Heart left ventricle (tissue), 16 donors: ENCODE data around the gene KDM2A. TPM values are rescaled to one million over a fixed set of nuclear protein-coding genes. Genes with fewer than 3 reads are reported as not detected.
A peak's percentile ranks its signal among the peaks of the same experiment; 100 is the strongest.

Source experiments
- ATAC-seq, 4 donors: fragments of 200-7000 bp; cut with Tn5 transposase; one replicate each; pipeline ENCODE4 v1.9.1; 2020 to 2022; ENCODE audit warnings: moderate library complexity in 4 of 4, mild to moderate bottlenecking in 3 of 4, moderate number of reproducible peaks in 1 of 4
- DNase-seq, 5 donors: peaks; one replicate each; pipeline ENCODE4 v3.0.0-alpha.2; 2020
- H3K27ac ChIP-seq, 12 donors: fragments of 200-600 bp; sonication (generic) in 4 of 12; one replicate each; pipeline versions ENCODE4 v1.5.0 to v1.8.0; 2016 to 2022; ENCODE audit warnings: mild to moderate bottlenecking in 2 of 12
- H3K27me3 ChIP-seq, 9 donors: fragments of 200-600 bp; sonication (generic) in 2 of 9; one replicate each; pipeline versions ENCODE4 v1.5.1 to v1.8.0; 2016 to 2022; ENCODE audit warnings: mild to moderate bottlenecking in 3 of 9
- H3K36me3 ChIP-seq, 9 donors: fragments of 200-600 bp; sonication (generic) in 2 of 9; one replicate each; pipeline versions ENCODE4 v1.5.0 to v1.8.0; 2018 to 2022; ENCODE audit warnings: mild to moderate bottlenecking in 2 of 9
- H3K4me1 ChIP-seq, 12 donors: fragments of 200-600 bp; sonication (generic) in 4 of 12; one replicate each; pipeline versions ENCODE4 v1.5.0 to v1.8.0; 2016 to 2022; ENCODE audit warnings: mild to moderate bottlenecking in 3 of 12
- H3K4me3 ChIP-seq, 12 donors: fragments of 200-600 bp; sonication (generic) in 4 of 12; one replicate each; pipeline versions ENCODE4 v1.5.0 to v1.8.0; 2017 to 2022; ENCODE audit warnings: mild to moderate bottlenecking in 9 of 12, moderate library complexity in 4 of 12
- H3K9me3 ChIP-seq, 12 donors: fragments of 200-600 bp; sonication (generic) in 4 of 12; one replicate each; pipeline versions ENCODE4 v1.5.0 to v1.8.0; 2016 to 2022; ENCODE audit warnings: mild to moderate bottlenecking in 1 of 12
- POLR2A ChIP-seq, 2 donors: fragments of 450-650 bp; IDR thresholded peaks; one replicate each; pipeline ENCODE4 v1.6.1; 2017; ENCODE audit warnings: antibody characterized with exemption in 2 of 2, mild to moderate bottlenecking in 2 of 2, moderate library complexity in 2 of 2
- WGBS, 4 donors: extraction: QIAGEN DNeasy Blood & Tissue Kit in 2 of 4; methylation state at CpG; one replicate each; pipeline versions ENCODE4 v1.1.5 to v1.1.7; 2013 to 2018; 5-methylcytosine and 5-hydroxymethylcytosine counted together
- intact Hi-C, 10 donors: fragments of 100-400 bp; cut with DNase I; formaldehyde crosslinking; loops; one replicate each; pipeline versions ENCODE4 v1.11.1 to v1.14.2; 2022
- polyA plus RNA-seq, 2 donors: library from polyadenylated mRNA; stranded (reverse); fragments of 200-250 nt; gene quantifications; one replicate each; pipeline ENCODE4 v1.2.3, GENCODE V29; 2013
- total RNA-seq, 9 donors: library from RNA; depleted of rRNA in 2 of 9; stranded (reverse); fragments of >200 nt in 2 of 9; fragmentation: NEBNext Ultra II Directional in 3 of 9; extraction: Animal tissue kit (Norgen Biotek cat#: 25700) in 3 of 9; gene quantifications; one replicate each; pipeline versions ENCODE4 v1.1.0 to v1.2.4, GENCODE V29; 2016 to 2023
- TF ChIP-seq, protein P1 (sequence below), 12 donors: fragments of 200-600 bp; sonication (generic) in 4 of 12; IDR thresholded peaks; one replicate each; pipeline versions ENCODE4 v1.5.0 to v1.8.0; 2018 to 2022; ENCODE audit warnings: antibody characterized with exemption in 12 of 12, mild to moderate bottlenecking in 5 of 12
- donor health status: ischemic (EF 13 %, LVEDD 7.1; RV severe dilation, severe dysfunction).
- donor health status: healthy with polysubstance abuse.
- donor health status: DM: no; HTN: yes; CAD: no.
- donor health status: DM: no; HTN: no; CAD: no.
- donor health status: ischemic (EF 25% LVEDD 6.9; RV normal size, moderate dysfunction).
- donor health status: ischemic (EF 25% LVEDD 5.7; RV mildly dilated, moderate dysfunction).
- donor health status: healthy.
- donor health status: DM: yes; HTN: yes; CAD: no.
- donor health status: ischemic (EF 35%, LVEDD 5.7; RV mildly dilated, moderate dysfunction).
- donor health status: nonischemic (EF 11% LVEDD 7.7; RV severe dilation, severe dysfunction).
- donor health status: DM: yes; HTN: yes; CAD: no.
- donor health status: PGD.
- donor health status: ischemic (EF 29% LVEDD 5.4; RV normal size, mild dysfunction).
- donor health status: nonischemic (EF 23%, LVEDD 6.1; RV moderate dilation, normal function).

The KDM2A gene
- total and polyA plus RNA-seq, 11 donors: 23.4 to 66.4 (median 37.3) TPM

DNA sequence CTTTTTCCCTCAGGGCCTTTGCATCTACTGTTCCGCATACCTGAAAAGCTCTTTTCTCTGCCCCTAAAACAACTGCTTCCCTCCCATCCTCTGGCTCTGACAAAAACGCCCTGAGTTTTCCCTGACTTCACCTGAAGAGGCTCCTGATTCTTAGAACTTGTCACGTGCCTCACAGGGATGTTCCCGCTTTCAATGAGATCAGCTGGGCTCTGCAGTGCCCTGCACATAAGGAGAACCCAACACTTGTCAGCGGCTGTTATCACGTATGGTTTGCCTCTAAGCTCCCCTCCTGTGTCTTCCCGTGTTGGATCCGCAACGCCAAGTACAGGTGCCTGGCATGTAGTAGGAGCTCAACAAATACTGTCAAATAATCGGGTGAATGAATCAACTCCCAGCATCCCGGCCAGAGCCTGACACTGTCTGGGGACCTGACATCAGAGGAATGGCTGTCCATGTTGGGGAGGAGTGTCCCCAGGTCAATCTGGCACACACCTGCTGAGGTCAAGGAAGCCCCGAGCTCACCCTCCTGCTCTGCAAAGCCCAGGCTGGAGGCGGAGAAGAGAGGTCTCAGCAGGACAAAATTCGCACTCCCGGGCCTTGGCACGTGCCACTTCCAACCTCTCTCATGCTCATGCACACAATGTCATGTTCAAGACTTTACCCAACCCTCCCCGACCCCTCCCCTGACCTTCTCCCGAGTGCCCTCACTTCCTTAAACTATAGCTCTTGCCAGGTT is 143.1 kb downstream of the KDM2A start:
- Histone ChIP-seq H3K4me1 (peaks cover 2 to 39% (median 19%) of the 10 kb centered on the region in 12 donors), H3K27ac (peak overlapping the region in 2 of 12 donors; percentile 6 to 80), H3K36me3 (peaks cover 0 to 7% (median 3%) of the 10 kb centered on the region in 9 donors), H3K9me3 (no peaks in the 10 kb centered on the region), H3K4me3 (peak overlapping the region in 8 of 12 donors; percentile 16 to 56 (median 40)), H3K27me3 (no peaks in the 10 kb centered on the region)
- intact Hi-C loops: loop anchor here in 4 of 10 donors (1.0 to 5.0 kb wide), 4 partner anchors 27 to 120 kb away; partner anchors contain the start of gene ANKRD13D (in 1 of the 4)
- ATAC-seq: no peak
- TF ChIP-seq, protein P1, sequence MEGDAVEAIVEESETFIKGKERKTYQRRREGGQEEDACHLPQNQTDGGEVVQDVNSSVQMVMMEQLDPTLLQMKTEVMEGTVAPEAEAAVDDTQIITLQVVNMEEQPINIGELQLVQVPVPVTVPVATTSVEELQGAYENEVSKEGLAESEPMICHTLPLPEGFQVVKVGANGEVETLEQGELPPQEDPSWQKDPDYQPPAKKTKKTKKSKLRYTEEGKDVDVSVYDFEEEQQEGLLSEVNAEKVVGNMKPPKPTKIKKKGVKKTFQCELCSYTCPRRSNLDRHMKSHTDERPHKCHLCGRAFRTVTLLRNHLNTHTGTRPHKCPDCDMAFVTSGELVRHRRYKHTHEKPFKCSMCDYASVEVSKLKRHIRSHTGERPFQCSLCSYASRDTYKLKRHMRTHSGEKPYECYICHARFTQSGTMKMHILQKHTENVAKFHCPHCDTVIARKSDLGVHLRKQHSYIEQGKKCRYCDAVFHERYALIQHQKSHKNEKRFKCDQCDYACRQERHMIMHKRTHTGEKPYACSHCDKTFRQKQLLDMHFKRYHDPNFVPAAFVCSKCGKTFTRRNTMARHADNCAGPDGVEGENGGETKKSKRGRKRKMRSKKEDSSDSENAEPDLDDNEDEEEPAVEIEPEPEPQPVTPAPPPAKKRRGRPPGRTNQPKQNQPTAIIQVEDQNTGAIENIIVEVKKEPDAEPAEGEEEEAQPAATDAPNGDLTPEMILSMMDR (IDR thresholded peaks at IDR 0.05): no peak
- no peak for TF ChIP-seq POLR2A (IDR thresholded peaks at IDR 0.05)
- WGBS, 4 donors: 54 to 57% (median 55%) methylated on average over 17 to 18 of the region's 18 CpGs
- DNase-seq: peak in 3 of 5 donors; percentile 22 to 48 (median 24)

DNA sequence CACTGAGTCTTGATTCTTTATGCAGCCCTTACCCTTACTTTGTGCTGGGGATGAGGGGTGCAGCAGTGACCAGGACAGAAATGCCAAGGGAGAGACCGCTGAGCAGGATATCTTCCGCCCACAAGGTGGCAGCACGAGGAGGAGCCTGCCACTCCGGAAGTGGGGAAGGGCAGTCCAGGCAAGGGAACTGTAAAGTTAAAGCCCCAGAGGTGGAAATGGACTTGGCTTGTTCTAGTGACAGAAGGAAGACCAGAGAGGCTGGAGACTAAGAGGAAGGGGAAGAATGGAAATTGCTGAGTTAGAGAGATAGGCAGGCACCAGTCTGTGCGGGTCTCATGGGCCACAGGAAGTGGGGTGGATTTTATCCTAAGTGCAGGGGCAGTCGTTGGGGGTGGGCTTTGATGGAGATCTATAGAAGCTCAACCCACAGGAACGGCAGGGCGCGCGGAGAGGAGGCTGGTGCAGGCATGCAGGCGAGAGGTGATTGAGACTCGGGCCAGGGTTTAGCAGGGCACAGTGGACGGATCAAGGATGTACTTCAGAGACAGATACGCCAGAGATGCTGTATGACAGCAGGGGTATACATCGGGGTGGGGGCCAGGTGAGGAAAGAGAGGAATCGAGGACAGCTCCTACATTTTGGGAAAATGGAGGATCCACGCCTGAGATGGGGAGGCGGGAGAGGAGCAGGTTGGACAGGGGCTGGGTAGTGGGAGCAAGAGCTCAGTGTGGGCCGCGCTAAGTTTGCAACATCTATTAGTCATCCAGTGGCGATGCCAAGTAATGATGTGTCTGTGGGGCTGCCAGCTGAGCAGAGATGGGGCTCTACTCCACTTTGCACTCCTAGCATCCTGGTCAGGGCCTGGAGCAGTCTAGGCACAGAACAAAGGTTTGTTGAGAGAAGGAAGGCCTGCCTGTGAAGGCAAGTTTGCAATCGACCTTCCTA is 143.9 kb downstream of the KDM2A start:
- Histone ChIP-seq H3K4me1 (peaks cover 5 to 48% (median 28%) of the 10 kb centered on the region in 12 donors), H3K4me3 (peak overlapping the region in 2 of 12 donors; percentile 17 to 20)
- 50 to 58% (median 52%) methylated on average over 22 of the region's 22 CpGs for WGBS, 4 donors

GRCh38 chr11:67264260-67264659 is 145.2 kb downstream of the KDM2A start:
- intact Hi-C loops: loop anchor here in 2 of 10 donors (2.0 to 5.0 kb wide), 2 partner anchors 53 to 118 kb away; no protein-coding TSS in a partner anchor
- H3K27ac ChIP-seq: no peak overlapping the region
- TF ChIP-seq POLR2A (IDR thresholded peaks at IDR 0.05): no peak
- TF ChIP-seq, protein P1 (IDR thresholded peaks at IDR 0.05): no peak
- DNase-seq (no peak), ATAC-seq (no peak)
- peaks cover 10 to 60% (median 40%) of the 10 kb centered on the region in 12 donors for H3K4me1 ChIP-seq
- H3K36me3 ChIP-seq: peaks cover 0 to 13% (median 2%) of the 10 kb centered on the region in 9 donors
- H3K9me3 ChIP-seq: no peaks in the 10 kb centered on the region
- H3K4me3 ChIP-seq: no peak overlapping the region
- WGBS, 4 donors: 94 to 98% (median 96%) methylated on average over 5 of the region's 5 CpGs
- H3K27me3 ChIP-seq: no peaks in the 10 kb centered on the region

More for the DNA sequence above, 143.9 kb downstream of the KDM2A start:
- Histone ChIP-seq H3K9me3 (no peaks in the 10 kb centered on the region), H3K36me3 (peaks cover 0 to 3% (median 0%) of the 10 kb centered on the region in 9 donors), H3K27ac (peak overlapping the region in 8 of 12 donors; percentile 6 to 80 (median 51)), H3K27me3 (no peaks in the 10 kb centered on the region)
- TF ChIP-seq, protein P1 (IDR thresholded peaks at IDR 0.05): peak; percentile 72 to 89 (median 80)
- no peak for TF ChIP-seq POLR2A (IDR thresholded peaks at IDR 0.05)
- ATAC-seq (peak; percentile 51 to 81 (median 68)), DNase-seq (peak; percentile 82 to 91 (median 85))
- intact Hi-C loops: loop anchor here in 4 of 10 donors (1.0 to 5.0 kb wide), 4 partner anchors 26 to 119 kb away; partner anchors contain the start of gene ANKRD13D (in 1 of the 4)
